H9 (cell line): Measurements from ENCODE around the gene HOXA4. TPM values are rescaled to one million over a fixed set of nuclear protein-coding genes. Genes with fewer than 3 reads are reported as not detected.

ENCODE experiments used
- DNase-seq: peaks from one replicate; pipeline ENCODE4 v3.0.0-alpha.2; 2017
- H2AFZ ChIP-seq: one replicate; pipeline ENCODE4 v1.6.1; 2013; ENCODE audit warnings: mild to moderate bottlenecking, low read length, control low read depth, moderate library complexity
- H2AK5ac ChIP-seq: 2 replicates; pipeline ENCODE4 v1.6.1; 2013; ENCODE audit warnings: low read length, control low read depth, mixed read lengths; ENCODE audit not compliant: insufficient read length
- H2BK120ac ChIP-seq: one replicate; pipeline ENCODE4 v1.6.1; 2013; ENCODE audit warnings: low read depth, mild to moderate bottlenecking, low read length, control low read depth, inconsistent platforms; ENCODE audit not compliant: poor library complexity, severe bottlenecking
- H2BK12ac ChIP-seq: 2 replicates; pipeline ENCODE4 v1.6.1; 2013; ENCODE audit warnings: low read length, control low read depth, mixed read lengths, low read depth; ENCODE audit not compliant: insufficient read length
- H2BK15ac ChIP-seq: 2 replicates; pipeline ENCODE4 v1.6.1; 2013; ENCODE audit warnings: low read depth, low read length, control low read depth
- H2BK20ac ChIP-seq: one replicate; pipeline ENCODE4 v1.6.1; 2013; ENCODE audit warnings: low read depth, mild to moderate bottlenecking, low read length, control low read depth, inconsistent platforms; ENCODE audit not compliant: poor library complexity, severe bottlenecking
- H2BK5ac ChIP-seq: 2 replicates; pipeline ENCODE4 v1.6.1; 2013; ENCODE audit warnings: low read length, control low read depth, mixed read lengths; ENCODE audit not compliant: insufficient read length
- H3K14ac ChIP-seq: 2 replicates; pipeline ENCODE4 v1.6.1; 2013; ENCODE audit warnings: low read length, control low read depth; ENCODE audit not compliant: insufficient read depth
- H3K18ac ChIP-seq: 2 replicates; pipeline ENCODE4 v1.6.1; 2013; ENCODE audit warnings: low read depth, mild to moderate bottlenecking, mixed read lengths, low read length, control low read depth; ENCODE audit not compliant: insufficient read length
- H3K23ac ChIP-seq: 2 replicates; pipeline ENCODE4 v1.6.1; 2013; ENCODE audit warnings: low read length, control low read depth, mixed read lengths, low read depth; ENCODE audit not compliant: insufficient read length
- H3K23me2 ChIP-seq: 2 replicates; pipeline ENCODE4 v1.6.1; 2013; ENCODE audit warnings: low read depth, mild to moderate bottlenecking, mixed read lengths, low read length, control low read depth; ENCODE audit not compliant: insufficient read length, poor library complexity, severe bottlenecking
- H3K27ac ChIP-seq: 2 replicates; pipeline ENCODE4 v1.5.1; 2013; ENCODE audit warnings: low read length, control low read depth, mixed read lengths, low read depth; ENCODE audit not compliant: insufficient read length
- H3K27me3 ChIP-seq: 2 replicates; pipeline ENCODE4 v1.6.1; 2013; ENCODE audit warnings: low read length, control low read depth, inconsistent platforms; ENCODE audit not compliant: insufficient read depth
- H3K4ac ChIP-seq: 2 replicates; pipeline ENCODE4 v1.6.1; 2013; ENCODE audit warnings: low read depth, mild to moderate bottlenecking, control low read depth, inconsistent platforms, low read length, moderate library complexity
- H3K4me1 ChIP-seq: 2 replicates; pipeline ENCODE4 v1.6.1; 2013; ENCODE audit warnings: low read length, control low read depth, inconsistent platforms; ENCODE audit not compliant: insufficient read depth
- H3K4me2 ChIP-seq: 2 replicates; pipeline ENCODE4 v1.6.1; 2013; ENCODE audit warnings: low read length, control low read depth, mixed read lengths; ENCODE audit not compliant: insufficient read length, insufficient read depth
- H3K56ac ChIP-seq: 2 replicates; pipeline ENCODE4 v1.6.1; 2013; ENCODE audit warnings: low read depth, mild to moderate bottlenecking, mixed read lengths, low read length, control low read depth; ENCODE audit not compliant: insufficient read length
- H3K79me1 ChIP-seq: 2 replicates; pipeline ENCODE4 v1.6.1; 2013; ENCODE audit warnings: low read depth, mild to moderate bottlenecking, moderate library complexity, low read length, control low read depth, inconsistent platforms; ENCODE audit not compliant: insufficient read depth, poor library complexity, severe bottlenecking
- H3K79me2 ChIP-seq: 2 replicates; pipeline ENCODE4 v1.6.1; 2013; ENCODE audit warnings: low read length, control low read depth, inconsistent platforms; ENCODE audit not compliant: insufficient read depth
- H3K9ac ChIP-seq: 2 replicates; pipeline ENCODE4 v1.6.1; 2013; ENCODE audit warnings: low read length, control low read depth, mixed read lengths; ENCODE audit not compliant: insufficient read length; ENCODE audit errors: extremely low read depth
- H3K9me3 ChIP-seq: one replicate; pipeline ENCODE4 v1.6.1; 2013; ENCODE audit warnings: low read depth, low read length, inconsistent platforms; ENCODE audit not compliant: control insufficient read depth
- H3T11ph ChIP-seq: one replicate; pipeline ENCODE4 v1.6.1; 2013; ENCODE audit warnings: mild to moderate bottlenecking, low read length, control low read depth, inconsistent platforms
- H4K20me1 ChIP-seq: one replicate; pipeline ENCODE4 v1.6.1; 2013; ENCODE audit not compliant: control insufficient read depth, insufficient read length, insufficient read depth
- H4K5ac ChIP-seq: 2 replicates; pipeline ENCODE4 v1.6.1; 2013; ENCODE audit warnings: low read depth, mild to moderate bottlenecking, mixed read lengths, low read length, control low read depth; ENCODE audit not compliant: insufficient read length
- H4K8ac ChIP-seq: replicated peaks from 2 replicates; pipeline ENCODE4 v1.6.1; 2013; ENCODE audit warnings: low read length, control low read depth, mixed read lengths, low read depth; ENCODE audit not compliant: insufficient read length
- H4K91ac ChIP-seq: 2 replicates; pipeline ENCODE4 v1.6.1; 2013; ENCODE audit warnings: low read depth, mild to moderate bottlenecking, moderate library complexity, mixed read lengths, low read length, control low read depth; ENCODE audit not compliant: insufficient read length
- H3K27ac Mint-ChIP-seq, 3 experiments: 2 replicates in 2 of 3; 3 replicates in 1 of 3; pipeline ENCODE4 v1.8.0; 2020 to 2021; ENCODE audit warnings: mixed read lengths in 3 of 3, mild to moderate bottlenecking in 1 of 3, moderate library complexity in 1 of 3
- H3K27me3 Mint-ChIP-seq: 2 replicates; pipeline ENCODE4 v1.8.0; 2021; ENCODE audit warnings: low read depth, mild to moderate bottlenecking, moderate library complexity, mixed read lengths
- H3K36me3 Mint-ChIP-seq, 3 experiments: 2 replicates in 2 of 3; 3 replicates in 1 of 3; pipeline ENCODE4 v1.8.0; 2020 to 2021; ENCODE audit warnings: low read depth in 3 of 3, mixed read lengths in 3 of 3; ENCODE audit not compliant: insufficient read depth in 1 of 3
- H3K4me1 Mint-ChIP-seq, 2 experiments: 2 replicates each; pipeline ENCODE4 v1.8.0; 2020; ENCODE audit warnings: mixed read lengths in 2 of 2
- H3K4me3 Mint-ChIP-seq, 2 experiments: 2 replicates in 1 of 2; 3 replicates in 1 of 2; pipeline ENCODE4 v1.8.0; 2020 to 2021; ENCODE audit warnings: mild to moderate bottlenecking in 2 of 2, mixed read lengths in 2 of 2, moderate library complexity in 1 of 2
- H3K9me3 Mint-ChIP-seq, 2 experiments: 2 replicates in 1 of 2; 3 replicates in 1 of 2; pipeline ENCODE4 v1.8.0; 2020; ENCODE audit warnings: mild to moderate bottlenecking in 2 of 2, mixed read lengths in 2 of 2, moderate library complexity in 1 of 2
- WGBS: extraction: QIAGEN DNeasy Blood & Tissue Kit; methylation state at CpG from one replicate; pipeline ENCODE4 v1.1.7; 2013; ENCODE audit warnings: missing lambda C conversion rate, low lambda C conversion rate, mixed read lengths; ENCODE audit not compliant: insufficient read length; ENCODE audit errors: extremely low coverage; 5-methylcytosine and 5-hydroxymethylcytosine counted together
- total RNA-seq: library from RNA; stranded (reverse); gene quantifications from 2 replicates; pipeline ENCODE4 v1.2.1, GENCODE V29; 2021
- TF ChIP-seq, protein P1 (sequence below): fragments of 200-600 bp; sonication (generic); conservative IDR thresholded peaks from 3 replicates; pipeline ENCODE4 v1.8.0; 2021; ENCODE audit warnings: antibody characterized with exemption, mild to moderate bottlenecking

Gene HOXA4
- total RNA-seq, 1 experiment from 2014 or later: not detected

DNA sequence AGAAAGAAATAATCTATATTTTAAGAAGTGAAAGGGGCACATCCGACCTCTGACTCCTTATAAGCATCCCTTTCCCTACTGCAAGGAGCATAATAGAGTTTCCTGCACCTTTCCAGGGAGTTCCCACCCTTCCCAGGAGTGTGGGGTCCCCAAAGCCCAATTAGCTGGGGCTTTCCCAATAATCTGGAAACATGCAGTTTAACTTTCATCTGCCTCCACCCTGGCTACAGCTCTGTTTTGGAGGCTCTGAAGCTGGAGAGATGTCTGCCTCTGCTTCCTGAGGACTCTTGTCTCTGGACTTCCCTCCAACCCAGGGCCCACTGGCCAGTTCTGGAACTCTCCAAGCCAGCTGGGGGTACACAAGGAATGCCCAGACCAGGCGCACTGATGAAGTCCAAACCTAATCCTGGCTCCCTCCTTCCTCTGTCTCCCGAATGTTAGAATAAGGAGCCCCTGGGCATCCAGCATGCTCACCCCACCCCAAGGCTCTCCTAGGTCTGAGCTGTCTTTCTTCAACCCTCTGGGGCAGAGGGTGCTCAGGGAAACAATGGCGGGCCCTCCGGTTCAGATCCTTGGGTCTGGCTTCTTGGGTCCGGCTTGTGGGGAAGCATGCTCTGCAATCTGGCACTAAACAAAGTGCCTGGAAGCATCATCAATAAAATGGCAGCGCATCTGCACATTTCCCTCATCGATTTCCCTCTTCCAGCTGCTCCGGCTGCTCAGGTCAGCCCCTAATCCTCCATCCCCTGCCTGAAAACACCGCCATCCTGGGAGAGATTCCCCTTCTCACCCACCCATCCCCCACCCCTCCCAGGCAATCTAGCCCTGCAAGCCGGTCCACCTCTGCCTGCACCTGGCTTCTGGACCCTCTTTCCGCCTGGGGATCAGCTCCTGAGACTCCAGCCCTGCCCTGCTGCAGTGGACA is 13.3 kb downstream of the HOXA4 start:
- H4K91ac ChIP-seq: no peak overlapping the region
- peaks cover 98% of the 10 kb centered on the region for H3K27me3 Mint-ChIP-seq
- H3K36me3 Mint-ChIP-seq: peaks cover 0 to 5% (median 0%) of the 10 kb centered on the region in 3 experiments; a peak in 1 of 7 replicates
- H3K79me2 ChIP-seq: no peaks in the 10 kb centered on the region
- H3K4me3 Mint-ChIP-seq: no peak overlapping the region
- H3K4me1 Mint-ChIP-seq: peaks cover 3 to 14% of the 10 kb centered on the region in 2 experiments; a peak in 3 of 4 replicates
- no peak overlapping the region for H2AFZ ChIP-seq
- peak; percentile 59 for DNase-seq
- peaks cover 0 to 7% of the 10 kb centered on the region in 2 experiments; a peak in 2 of 5 replicates for H3K9me3 Mint-ChIP-seq
- WGBS: no CpG with 5 or more reads among the region's 12 CpGs
- no peak overlapping the region for H2BK12ac ChIP-seq
- no peak overlapping the region for H3K27ac Mint-ChIP-seq
- H4K8ac ChIP-seq: no peak overlapping the region
- H3K9ac ChIP-seq: no peak overlapping the region
- TF ChIP-seq, protein P1, sequence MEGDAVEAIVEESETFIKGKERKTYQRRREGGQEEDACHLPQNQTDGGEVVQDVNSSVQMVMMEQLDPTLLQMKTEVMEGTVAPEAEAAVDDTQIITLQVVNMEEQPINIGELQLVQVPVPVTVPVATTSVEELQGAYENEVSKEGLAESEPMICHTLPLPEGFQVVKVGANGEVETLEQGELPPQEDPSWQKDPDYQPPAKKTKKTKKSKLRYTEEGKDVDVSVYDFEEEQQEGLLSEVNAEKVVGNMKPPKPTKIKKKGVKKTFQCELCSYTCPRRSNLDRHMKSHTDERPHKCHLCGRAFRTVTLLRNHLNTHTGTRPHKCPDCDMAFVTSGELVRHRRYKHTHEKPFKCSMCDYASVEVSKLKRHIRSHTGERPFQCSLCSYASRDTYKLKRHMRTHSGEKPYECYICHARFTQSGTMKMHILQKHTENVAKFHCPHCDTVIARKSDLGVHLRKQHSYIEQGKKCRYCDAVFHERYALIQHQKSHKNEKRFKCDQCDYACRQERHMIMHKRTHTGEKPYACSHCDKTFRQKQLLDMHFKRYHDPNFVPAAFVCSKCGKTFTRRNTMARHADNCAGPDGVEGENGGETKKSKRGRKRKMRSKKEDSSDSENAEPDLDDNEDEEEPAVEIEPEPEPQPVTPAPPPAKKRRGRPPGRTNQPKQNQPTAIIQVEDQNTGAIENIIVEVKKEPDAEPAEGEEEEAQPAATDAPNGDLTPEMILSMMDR: no peak
- H4K5ac ChIP-seq: no peak overlapping the region
- no peak overlapping the region for H2BK15ac ChIP-seq
- H2BK120ac ChIP-seq: no peak overlapping the region
- no peak overlapping the region for H3K4ac ChIP-seq
- no peak overlapping the region for H3K4me2 ChIP-seq
- H2BK20ac ChIP-seq: no peak overlapping the region
- peaks cover 3% of the 10 kb centered on the region for H3K23me2 ChIP-seq
- peaks cover 97% of the 10 kb centered on the region for H3K27me3 ChIP-seq
- H3K18ac ChIP-seq: no peak overlapping the region
- no peak overlapping the region for H3K56ac ChIP-seq
- H3T11ph ChIP-seq: no peak overlapping the region
- no peaks in the 10 kb centered on the region for H4K20me1 ChIP-seq
- no peak overlapping the region for H2BK5ac ChIP-seq
- no peaks in the 10 kb centered on the region for H3K9me3 ChIP-seq
- H3K79me1 ChIP-seq: no peaks in the 10 kb centered on the region
- H3K14ac ChIP-seq: no peak overlapping the region
- no peak overlapping the region for H3K23ac ChIP-seq
- H3K4me1 ChIP-seq: no peaks in the 10 kb centered on the region
- no peak overlapping the region for H2AK5ac ChIP-seq
- no peak overlapping the region for H3K27ac ChIP-seq
